Vagina (tissue), 2 donors: Measurements from ENCODE around the gene VPS13C. TPM values are rescaled to one million over a fixed set of nuclear protein-coding genes. Genes with fewer than 3 reads are reported as not detected.

Experiments used
- DNase-seq, 2 donors: peaks; one replicate each; pipeline ENCODE4 v3.0.0-alpha.2; 2017; ENCODE audit errors: extremely low spot score in 2 of 2
- H3K27ac ChIP-seq: fragments of 200-600 bp; sonication (generic); one replicate; pipeline ENCODE4 v1.5.1; 2019
- H3K27me3 ChIP-seq: fragments of 200-600 bp; sonication (generic); one replicate; pipeline ENCODE4 v1.5.1; 2019
- H3K36me3 ChIP-seq, 2 donors: fragments of 200-600 bp; sonication (generic); one replicate each; pipeline ENCODE4 v1.5.1; 2017 to 2019
- H3K4me1 ChIP-seq: fragments of 200-600 bp; sonication (generic); one replicate; pipeline ENCODE4 v1.5.1; 2019
- H3K4me3 ChIP-seq, 2 donors: fragments of 200-600 bp; sonication (generic); 1 replicate in 1 of 2; 2 replicates in 1 of 2; pipeline ENCODE4 v1.5.1; 2016 to 2019
- H3K9me3 ChIP-seq: fragments of 200-600 bp; sonication (generic); one replicate; pipeline ENCODE4 v1.5.1; 2019
- CTCF ChIP-seq, 3 experiments: fragments of 450-650 bp in 2 of 3; fragments of 200-600 bp in 1 of 3; sonication (generic) in 1 of 3; IDR thresholded peaks; one replicate each; pipeline ENCODE4 v1.5.1; 2017 to 2019; ENCODE audit warnings: antibody characterized with exemption in 3 of 3, mild to moderate bottlenecking in 2 of 3, moderate library complexity in 2 of 3
- POLR2A ChIP-seq, 2 donors: fragments of 450-650 bp; IDR thresholded peaks; one replicate each; pipeline ENCODE4 v1.6.1; 2017; ENCODE audit warnings: antibody characterized with exemption in 2 of 2, mild to moderate bottlenecking in 2 of 2, moderate library complexity in 2 of 2
- POLR2AphosphoS5 ChIP-seq, 2 donors: sonication (generic); formaldehyde crosslinking; IDR thresholded peaks; one replicate each; pipeline ENCODE4 v1.9.0; 2017; ENCODE audit warnings: antibody characterized with exemption in 2 of 2, mild to moderate bottlenecking in 2 of 2, low read depth in 1 of 2; ENCODE audit not compliant: insufficient read depth in 1 of 2
- intact Hi-C: fragments of 100-400 bp; cut with DNase I; formaldehyde crosslinking; loops from one replicate; pipeline ENCODE4 v1.15.1; 2023
- total RNA-seq: library from RNA; depleted of rRNA; stranded (reverse); fragments of >200 nt; gene quantifications from one replicate; pipeline ENCODE4 v1.2.3, GENCODE V29; 2016

The VPS13C gene
- total RNA-seq, 1 donor from 2014 or later: 52.5 TPM

- intact Hi-C loops: no loop called here
- no peak overlapping the region for H3K4me3 ChIP-seq
- no peaks in the 10 kb centered on the region for H3K27me3 ChIP-seq
- TF ChIP-seq POLR2AphosphoS5 (IDR thresholded peaks at IDR 0.05; ENCODE audit: insufficient read depth in 1 of 2, low read depth in 1 of 2): no peak
- TF ChIP-seq POLR2A (IDR thresholded peaks at IDR 0.05): no peak
- TF ChIP-seq CTCF (IDR thresholded peaks at IDR 0.05): no peak
- H3K27ac ChIP-seq: no peak overlapping the region
- no peaks in the 10 kb centered on the region for H3K36me3 ChIP-seq
- no peaks in the 10 kb centered on the region for H3K4me1 ChIP-seq
- no peaks in the 10 kb centered on the region for H3K9me3 ChIP-seq
- no peak for DNase-seq
Observed at GRCh38 chr15:62087671-62088352, 27.6 kb upstream of the VPS13C start.

- DNase-seq: no peak
- H3K27me3 ChIP-seq: no peaks in the 10 kb centered on the region
- no peaks in the 10 kb centered on the region for H3K9me3 ChIP-seq
- H3K4me1 ChIP-seq: no peaks in the 10 kb centered on the region
- intact Hi-C loops: no loop called here
- no peaks in the 10 kb centered on the region for H3K36me3 ChIP-seq
- TF ChIP-seq POLR2AphosphoS5 (IDR thresholded peaks at IDR 0.05; ENCODE audit: insufficient read depth in 1 of 2, low read depth in 1 of 2) (no peak), POLR2A (IDR thresholded peaks at IDR 0.05) (no peak), CTCF (IDR thresholded peaks at IDR 0.05) (no peak)
- no peak overlapping the region for H3K27ac ChIP-seq
- no peak overlapping the region for H3K4me3 ChIP-seq
Observed at GRCh38 chr15:62085740-62086139, 25.5 kb upstream of the VPS13C start.

GRCh38 chr15:62083194-62084154 lies 23.2 kb upstream of the VPS13C start:
- Histone ChIP-seq H3K27ac (no peak overlapping the region), H3K36me3 (no peaks in the 10 kb centered on the region)
- intact Hi-C loops: no loop called here

GRCh38 chr15:62079594-62079993 lies 19.3 kb upstream of the VPS13C start:
- H3K27me3 ChIP-seq: no peaks in the 10 kb centered on the region
- DNase-seq: no peak
- no peak overlapping the region for H3K4me3 ChIP-seq
- no peaks in the 10 kb centered on the region for H3K36me3 ChIP-seq
- no peak overlapping the region for H3K27ac ChIP-seq
- no peak for TF ChIP-seq CTCF (IDR thresholded peaks at IDR 0.05)
- no peak for TF ChIP-seq POLR2A (IDR thresholded peaks at IDR 0.05)
- no peak for TF ChIP-seq POLR2AphosphoS5 (IDR thresholded peaks at IDR 0.05; ENCODE audit: insufficient read depth in 1 of 2, low read depth in 1 of 2)
- H3K4me1 ChIP-seq: no peaks in the 10 kb centered on the region
- no peaks in the 10 kb centered on the region for H3K9me3 ChIP-seq
- intact Hi-C loops: no loop called here

More at GRCh38 chr15:62083194-62084154, 23.2 kb upstream of the VPS13C start:
- H3K4me3 ChIP-seq: no peak overlapping the region
- no peak for DNase-seq
- H3K9me3 ChIP-seq: no peaks in the 10 kb centered on the region
- TF ChIP-seq CTCF (IDR thresholded peaks at IDR 0.05) (no peak), POLR2AphosphoS5 (IDR thresholded peaks at IDR 0.05; ENCODE audit: insufficient read depth in 1 of 2, low read depth in 1 of 2) (no peak), POLR2A (IDR thresholded peaks at IDR 0.05) (no peak)
- no peaks in the 10 kb centered on the region for H3K27me3 ChIP-seq
- H3K4me1 ChIP-seq: no peaks in the 10 kb centered on the region
